Measurements from ENCODE around the gene GNB4. TPM values are rescaled to one million over a fixed set of nuclear protein-coding genes. Genes with fewer than 3 reads are reported as not detected.
A peak's percentile ranks its signal among the peaks of the same experiment; 100 is the strongest.

GNB4 gene
- total RNA-seq = 10 to 100 TPM in 5 of 8 experiments, 1 to 10 TPM in 3; 5.4 to 55.4 (median 12.8) TPM

DNA sequence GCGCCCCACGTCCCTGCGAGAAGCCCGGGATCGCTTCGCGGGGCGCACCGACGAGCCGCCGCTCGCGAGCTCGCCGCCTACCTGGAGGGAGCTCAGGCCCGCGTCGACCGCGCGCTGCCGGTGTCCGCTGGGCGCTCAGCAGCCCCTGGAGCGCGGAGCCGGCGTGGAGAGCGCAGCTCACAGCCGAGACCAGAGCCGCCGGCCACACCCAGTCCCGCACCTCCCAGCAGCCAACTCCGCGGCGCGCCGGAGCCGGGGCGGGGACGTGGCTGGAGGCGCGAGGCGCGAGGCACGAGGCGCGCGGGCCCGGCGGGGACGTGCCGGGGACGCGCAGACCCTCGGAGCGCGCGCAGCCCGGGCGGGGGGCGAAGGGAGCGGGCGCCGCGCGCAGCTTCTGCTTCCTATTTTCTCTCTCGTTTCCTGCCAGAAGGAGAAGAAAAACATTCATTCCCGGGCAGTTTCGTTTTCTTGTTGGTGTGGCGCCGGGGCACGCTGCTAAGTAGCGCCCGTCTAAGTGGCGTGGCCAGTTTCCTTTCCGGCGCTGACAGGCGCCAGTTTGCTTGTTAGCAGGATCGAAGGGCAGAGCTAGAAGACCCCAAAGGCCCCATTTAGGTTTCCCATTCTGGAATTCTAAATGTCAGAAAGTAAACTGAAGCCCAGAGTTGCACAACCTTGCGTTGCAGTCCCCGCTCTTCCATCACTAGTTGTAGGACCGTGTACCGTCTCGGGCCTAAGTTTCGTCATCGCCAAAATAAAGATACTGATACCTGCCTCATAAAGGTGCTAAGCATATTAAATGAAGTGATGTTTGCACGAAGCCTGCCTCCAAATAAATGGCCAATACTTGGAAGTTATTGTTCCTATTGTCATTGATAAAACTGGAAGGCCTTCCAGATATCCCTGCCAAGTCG, at the start of gene GNB4:
GNB4 (minus strand) TSS at position 206 of the 911 bp plus-strand sequence. CDS start 25,270 bp downstream, outside the sequence.
- peak within 1 kb of the TSS; percentile 33 to 94 for H3K27ac ChIP-seq
- H3K4me3 ChIP-seq = peak within 1 kb of the TSS; percentile 50 to 93 (median 87)
- peaks cover 4 to 7% of the 10 kb centered on the region in 2 donors for H3K4me1 ChIP-seq (replicated peaks in 1 of 2)
- in situ Hi-C loops (cut with MboI; ENCODE audit: low pct_unique_long_range_greater_than_20kb in 2 of 9, low sequenced_read_pairs in 9 of 9, unreplicated experiment in 9 of 9) = no loop called here
- ATAC-seq (replicated peaks in 6 of 8) = peak; percentile 90 to 97 (median 96)
- WGBS, 10 experiments = 0 to 43% (median 17%) methylated on average over 1 to 9 of the region's 90 CpGs; no CpG with 5 or more reads in 1 of the 10 experiments

DNA sequence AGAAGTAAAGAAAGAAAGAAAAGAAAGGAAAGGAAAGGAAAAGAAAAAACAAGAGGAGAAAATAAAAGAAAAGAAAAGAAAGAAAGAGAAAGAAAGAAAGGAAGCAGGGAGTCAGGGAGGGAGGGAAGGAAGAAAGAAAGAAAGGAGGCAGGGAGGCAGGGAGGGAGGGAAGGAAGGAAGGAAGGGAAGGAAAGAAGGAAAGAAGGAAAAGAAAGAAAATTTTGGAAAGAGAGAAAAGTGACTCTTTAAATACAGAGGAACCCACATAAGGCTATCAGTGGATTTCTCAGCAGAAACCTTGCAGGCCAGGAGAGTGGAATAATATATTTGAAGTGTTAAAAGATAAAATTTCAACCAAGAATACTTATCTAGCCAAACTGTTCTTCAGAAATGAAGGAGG, 44.2 kb upstream of the GNB4 start:
- no peak overlapping the region for H3K27ac ChIP-seq
- no peak for ATAC-seq (replicated peaks in 6 of 8)
- in situ Hi-C loops (cut with MboI; ENCODE audit: low pct_unique_long_range_greater_than_20kb in 2 of 9, low sequenced_read_pairs in 9 of 9, unreplicated experiment in 9 of 9) = no loop called here

DNA sequence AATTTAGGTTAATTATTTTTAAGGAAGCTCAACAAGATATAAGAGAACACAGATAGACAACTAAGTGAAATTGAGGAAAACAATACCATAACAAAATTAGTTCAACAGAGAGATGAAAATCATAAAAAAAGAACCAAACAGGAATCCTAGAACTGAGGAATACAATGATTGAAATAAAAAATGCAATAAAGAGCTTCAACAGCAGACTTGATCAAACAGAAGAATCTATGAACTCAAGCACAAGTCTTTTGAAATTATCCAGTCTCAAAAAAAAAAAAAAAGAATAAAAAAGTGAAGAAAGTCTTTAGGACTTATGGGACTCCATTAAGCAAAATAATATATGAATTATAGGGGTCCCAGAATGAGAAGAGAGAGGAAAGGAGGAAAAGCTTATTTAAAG, 42.0 kb upstream of the GNB4 start:
- no peaks in the 10 kb centered on the region for H3K4me1 ChIP-seq (replicated peaks in 1 of 2)
- in situ Hi-C loops (cut with MboI; ENCODE audit: low pct_unique_long_range_greater_than_20kb in 2 of 9, low sequenced_read_pairs in 9 of 9, unreplicated experiment in 9 of 9) = no loop called here

More for the DNA sequence above, 44.2 kb upstream of the GNB4 start:
- Histone ChIP-seq H3K4me1 (replicated peaks in 1 of 2) (no peaks in the 10 kb centered on the region), H3K4me3 (no peak overlapping the region)

DNA sequence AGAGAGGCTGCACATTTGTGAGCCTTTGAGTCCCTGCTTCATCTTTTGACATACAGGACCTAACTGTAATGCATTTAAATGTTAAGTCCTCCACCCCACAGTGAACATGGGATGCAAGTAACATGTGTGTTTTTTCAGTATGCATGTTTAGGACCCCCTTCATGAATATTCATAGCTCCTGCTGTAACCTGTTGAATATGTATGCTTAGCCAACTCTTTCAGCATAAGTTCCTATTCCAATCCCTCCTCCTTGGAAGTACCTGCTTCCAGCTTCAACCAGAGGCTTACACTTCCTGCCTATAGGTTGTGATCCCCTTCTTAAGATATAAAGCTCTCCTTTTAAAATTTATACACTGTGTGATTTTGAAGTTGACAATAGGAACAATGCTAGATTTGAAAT, 36.9 kb upstream of the GNB4 start:
- in situ Hi-C loops (cut with MboI; ENCODE audit: low pct_unique_long_range_greater_than_20kb in 2 of 9, low sequenced_read_pairs in 9 of 9, unreplicated experiment in 9 of 9) = no loop called here
- ATAC-seq (replicated peaks in 6 of 8) = peak in 2 of 8 experiments; percentile 27 to 93

More for the DNA sequence above, 42.0 kb upstream of the GNB4 start:
- Histone ChIP-seq H3K27ac (no peak overlapping the region), H3K4me3 (no peak overlapping the region)
- no peak for ATAC-seq (replicated peaks in 6 of 8)

DNA sequence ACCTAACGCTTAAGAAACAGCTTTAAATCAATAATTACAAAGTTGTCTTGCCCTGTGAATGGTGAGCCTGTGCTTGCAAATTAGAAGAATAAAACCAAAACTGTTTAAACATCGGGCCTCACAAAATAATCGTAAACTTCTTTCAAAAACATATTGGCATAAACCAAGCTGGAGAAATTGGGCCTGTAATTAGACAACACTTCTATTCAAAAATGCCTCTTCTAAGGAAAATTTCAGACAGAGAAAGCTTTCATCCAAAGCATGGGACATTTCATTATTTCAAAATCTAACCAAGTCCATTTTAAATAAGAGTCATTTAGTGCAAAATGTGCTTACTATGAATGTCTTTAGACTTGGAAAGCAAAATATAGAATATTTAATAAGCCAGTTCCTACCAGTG, 35.5 kb upstream of the GNB4 start:
- Histone ChIP-seq H3K27ac (no peak overlapping the region), H3K4me1 (replicated peaks in 1 of 2) (no peaks in the 10 kb centered on the region), H3K4me3 (no peak overlapping the region)
- in situ Hi-C loops (cut with MboI; ENCODE audit: low pct_unique_long_range_greater_than_20kb in 2 of 9, low sequenced_read_pairs in 9 of 9, unreplicated experiment in 9 of 9) = no loop called here
- WGBS, 10 experiments = 10 to 100% (median 77%) methylated on average over 1 to 3 of the region's 3 CpGs
- no peak for ATAC-seq (replicated peaks in 6 of 8)

More for the DNA sequence above, 36.9 kb upstream of the GNB4 start:
- no peaks in the 10 kb centered on the region for H3K4me1 ChIP-seq (replicated peaks in 1 of 2)
- no peak overlapping the region for H3K4me3 ChIP-seq
- H3K27ac ChIP-seq = no peak overlapping the region

DNA sequence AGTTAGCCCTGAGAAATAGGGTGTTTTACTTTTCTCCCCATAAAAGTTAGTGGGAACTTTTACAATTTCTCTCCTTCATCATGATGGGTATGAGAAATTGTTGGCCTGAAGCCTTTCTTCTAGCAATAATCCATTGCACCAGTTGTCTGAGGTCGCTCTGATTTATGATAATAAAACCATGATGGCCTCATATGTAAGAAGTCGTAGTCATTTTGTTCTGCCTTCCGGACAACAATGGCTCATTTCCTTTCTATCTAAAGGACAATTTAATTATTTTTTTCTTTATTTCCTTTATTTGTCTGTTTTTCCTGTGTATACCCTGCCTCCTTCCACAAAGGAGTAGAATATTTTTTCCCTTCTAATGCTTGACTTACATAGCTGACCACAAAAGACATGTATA, 31.6 kb upstream of the GNB4 start:
- in situ Hi-C loops (cut with MboI; ENCODE audit: low pct_unique_long_range_greater_than_20kb in 2 of 9, low sequenced_read_pairs in 9 of 9, unreplicated experiment in 9 of 9) = no loop called here
- WGBS, 10 experiments = 28 to 100% (median 89%) methylated on average over 1 to 3 of the region's 3 CpGs
- no peak overlapping the region for H3K4me3 ChIP-seq
- no peak for ATAC-seq (replicated peaks in 6 of 8)
- H3K4me1 ChIP-seq (replicated peaks in 1 of 2) = no peaks in the 10 kb centered on the region
- no peak overlapping the region for H3K27ac ChIP-seq

DNA sequence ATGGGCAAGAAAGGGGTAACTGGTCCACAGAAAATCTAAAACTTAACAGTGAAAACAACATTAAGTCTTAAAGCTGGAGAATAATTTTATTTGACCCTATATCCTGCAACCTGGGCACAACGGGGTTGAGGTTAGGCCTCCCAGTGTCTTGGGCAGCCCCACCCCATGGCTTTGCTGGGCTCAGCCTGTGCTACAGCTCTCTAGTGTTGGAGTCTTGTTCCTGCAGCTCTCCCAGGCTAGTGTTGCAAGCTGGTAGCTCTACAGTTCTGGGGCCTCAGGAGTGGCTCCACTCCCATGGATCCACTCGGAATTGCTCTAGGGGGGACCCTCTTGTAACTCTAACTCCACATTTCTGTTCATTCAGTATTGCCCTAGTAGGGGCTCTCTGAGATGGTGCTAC, 24.9 kb upstream of the GNB4 start:
- Histone ChIP-seq H3K4me1 (replicated peaks in 1 of 2) (no peaks in the 10 kb centered on the region), H3K27ac (no peak overlapping the region), H3K4me3 (no peak overlapping the region)
- 40 to 100% (median 78%) methylated on average over 1 to 2 of the region's 2 CpGs; no CpG with 5 or more reads in 5 of the 10 experiments for WGBS, 10 experiments
- ATAC-seq (replicated peaks in 6 of 8) = peak in 1 of 8 experiments; percentile 27
- in situ Hi-C loops (cut with MboI; ENCODE audit: low pct_unique_long_range_greater_than_20kb in 2 of 9, low sequenced_read_pairs in 9 of 9, unreplicated experiment in 9 of 9) = no loop called here

DNA sequence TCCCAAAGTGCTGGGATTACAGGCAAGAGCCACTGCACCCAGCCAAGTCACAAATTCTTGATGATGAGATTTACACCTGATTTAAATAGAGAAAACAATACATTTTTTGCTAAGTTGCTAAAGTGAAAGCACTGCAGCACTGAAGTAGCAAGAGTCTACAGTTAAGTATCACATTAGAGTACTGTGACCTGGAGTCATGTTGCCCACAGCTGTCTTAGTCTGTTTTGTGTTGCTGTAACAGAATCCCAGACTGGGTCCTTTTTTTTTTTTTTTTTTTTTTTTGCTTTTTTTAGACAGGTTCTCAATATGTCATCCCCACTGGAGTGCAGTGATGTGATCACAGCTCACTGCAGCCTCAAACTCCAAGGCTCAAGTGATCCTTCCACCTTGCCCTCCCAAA, 23.2 kb upstream of the GNB4 start:
- in situ Hi-C loops (cut with MboI; ENCODE audit: low pct_unique_long_range_greater_than_20kb in 2 of 9, low sequenced_read_pairs in 9 of 9, unreplicated experiment in 9 of 9) = no loop called here
- no peak overlapping the region for H3K27ac ChIP-seq
- ATAC-seq (replicated peaks in 6 of 8) = no peak
- no peaks in the 10 kb centered on the region for H3K4me1 ChIP-seq (replicated peaks in 1 of 2)
- no peak overlapping the region for H3K4me3 ChIP-seq

DNA sequence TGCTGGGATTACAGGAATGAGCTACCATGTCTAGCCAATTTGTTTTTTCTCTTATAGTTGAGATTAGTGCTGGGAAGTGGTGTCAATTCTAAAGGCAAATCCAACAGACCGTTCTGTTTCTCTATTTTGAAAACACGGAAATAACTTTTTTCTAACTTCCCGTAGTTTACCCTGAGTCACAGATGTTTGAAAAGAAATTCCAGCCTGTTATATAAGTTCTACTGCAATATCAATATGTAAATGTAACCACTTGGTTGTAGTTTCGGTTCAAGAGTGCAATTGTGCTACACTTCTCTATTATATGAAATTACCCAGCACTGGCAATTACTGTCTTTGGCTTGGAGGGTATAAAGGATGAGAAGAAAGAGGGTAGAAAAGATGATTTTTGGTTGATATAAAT, 22.3 kb upstream of the GNB4 start:
- no peak for ATAC-seq (replicated peaks in 6 of 8)
- in situ Hi-C loops (cut with MboI; ENCODE audit: low pct_unique_long_range_greater_than_20kb in 2 of 9, low sequenced_read_pairs in 9 of 9, unreplicated experiment in 9 of 9) = no loop called here
- 38 to 100% (median 90%) methylated on average over 2 to 4 of the region's 4 CpGs for WGBS, 10 experiments
- Histone ChIP-seq H3K27ac (no peak overlapping the region), H3K4me3 (no peak overlapping the region), H3K4me1 (replicated peaks in 1 of 2) (no peaks in the 10 kb centered on the region)

DNA sequence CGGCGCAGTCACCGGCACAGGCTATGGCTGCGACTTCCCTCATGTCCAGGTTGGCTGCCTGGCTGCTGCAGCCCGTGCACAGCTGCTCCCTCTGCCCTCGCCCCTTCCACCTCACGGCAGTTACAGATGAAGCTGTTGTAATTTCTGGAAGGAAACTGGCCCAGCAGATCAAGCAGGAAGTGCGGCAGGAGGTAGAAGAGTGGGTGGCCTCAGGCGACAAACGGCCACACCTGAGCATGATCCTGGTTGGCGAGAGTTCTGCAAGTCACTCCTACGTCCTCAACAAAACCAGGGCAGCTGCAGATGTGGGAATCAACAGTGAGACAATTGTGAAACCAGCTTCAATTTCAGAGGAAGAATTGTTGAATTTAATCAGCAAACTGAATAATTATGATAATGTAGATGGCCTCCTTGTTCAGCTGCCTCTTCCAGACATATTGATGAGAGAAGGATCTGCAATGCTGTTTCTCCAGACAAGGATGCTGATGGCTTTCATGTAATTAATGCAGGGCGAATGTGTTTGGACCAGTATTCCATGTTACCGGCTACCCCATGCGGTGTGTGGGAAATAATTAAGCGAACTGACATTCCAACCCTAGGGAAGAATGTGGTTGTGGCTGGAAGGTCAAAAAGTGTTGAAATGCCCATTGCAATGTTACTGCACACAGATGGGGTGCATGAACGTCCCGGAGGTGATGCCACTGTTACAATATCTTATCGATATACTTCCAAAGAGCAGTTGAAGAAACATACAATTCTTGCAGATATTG, 13.2 kb upstream of the GNB4 start:
- ATAC-seq (replicated peaks in 6 of 8) = peak in 3 of 8 experiments; percentile 35 to 67 (median 59)
- no peaks in the 10 kb centered on the region for H3K4me1 ChIP-seq (replicated peaks in 1 of 2)
- no peak overlapping the region for H3K4me3 ChIP-seq
- no peak overlapping the region for H3K27ac ChIP-seq
- WGBS, 10 experiments = 41 to 100% (median 89%) methylated on average over 2 to 14 of the region's 19 CpGs
- in situ Hi-C loops (cut with MboI; ENCODE audit: low pct_unique_long_range_greater_than_20kb in 2 of 9, low sequenced_read_pairs in 9 of 9, unreplicated experiment in 9 of 9) = no loop called here

DNA sequence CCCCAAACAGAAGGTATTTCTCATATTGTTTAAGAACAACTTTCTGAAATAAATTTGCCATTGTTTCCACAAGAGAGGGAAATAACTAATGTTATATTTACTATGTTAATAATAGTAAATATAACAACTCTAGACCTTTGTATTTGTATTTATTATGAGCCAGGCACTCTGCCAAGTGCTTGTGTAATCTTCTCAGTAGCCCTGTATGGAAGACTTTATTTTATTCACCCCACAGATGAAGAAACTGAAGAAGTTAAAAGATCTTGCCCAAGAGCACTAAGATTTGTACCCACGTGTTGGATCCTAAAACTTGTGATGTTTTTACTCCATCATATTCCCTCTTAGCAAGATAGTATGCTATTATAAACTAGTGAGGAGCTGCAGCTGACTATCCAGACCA, 12.0 kb upstream of the GNB4 start:
- Histone ChIP-seq H3K27ac (no peak overlapping the region), H3K4me1 (replicated peaks in 1 of 2) (no peaks in the 10 kb centered on the region), H3K4me3 (no peak overlapping the region)
- WGBS, 10 experiments = 0 to 89% (median 53%) methylated on average over 1 of the region's 1 CpG; no CpG with 5 or more reads in 2 of the 10 experiments
- ATAC-seq (replicated peaks in 6 of 8) = no peak
- in situ Hi-C loops (cut with MboI; ENCODE audit: low pct_unique_long_range_greater_than_20kb in 2 of 9, low sequenced_read_pairs in 9 of 9, unreplicated experiment in 9 of 9) = no loop called here

DNA sequence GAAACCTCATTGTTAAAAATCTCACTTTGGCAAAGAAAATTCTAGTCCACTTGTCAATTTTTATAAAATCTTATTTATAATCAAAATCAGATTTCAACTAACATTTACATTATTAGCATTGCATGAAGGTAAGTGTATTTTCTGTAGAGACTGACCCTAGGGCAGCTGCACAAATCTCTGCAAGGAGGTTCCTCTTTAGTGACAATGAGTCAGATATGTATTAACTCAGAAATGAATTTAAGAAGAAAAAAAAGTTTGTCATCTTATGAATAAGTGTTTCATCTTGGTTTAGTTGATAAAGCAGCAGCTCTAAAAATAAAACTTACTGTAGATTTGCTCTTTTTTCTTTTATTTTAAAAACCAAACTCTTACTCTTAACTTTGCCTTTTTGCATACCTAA, 9.0 kb upstream of the GNB4 start:
- no peak overlapping the region for H3K4me3 ChIP-seq
- ATAC-seq (replicated peaks in 6 of 8) = no peak
- in situ Hi-C loops (cut with MboI; ENCODE audit: low pct_unique_long_range_greater_than_20kb in 2 of 9, low sequenced_read_pairs in 9 of 9, unreplicated experiment in 9 of 9) = no loop called here
- no peak overlapping the region for H3K27ac ChIP-seq
- H3K4me1 ChIP-seq (replicated peaks in 1 of 2) = no peaks in the 10 kb centered on the region

DNA sequence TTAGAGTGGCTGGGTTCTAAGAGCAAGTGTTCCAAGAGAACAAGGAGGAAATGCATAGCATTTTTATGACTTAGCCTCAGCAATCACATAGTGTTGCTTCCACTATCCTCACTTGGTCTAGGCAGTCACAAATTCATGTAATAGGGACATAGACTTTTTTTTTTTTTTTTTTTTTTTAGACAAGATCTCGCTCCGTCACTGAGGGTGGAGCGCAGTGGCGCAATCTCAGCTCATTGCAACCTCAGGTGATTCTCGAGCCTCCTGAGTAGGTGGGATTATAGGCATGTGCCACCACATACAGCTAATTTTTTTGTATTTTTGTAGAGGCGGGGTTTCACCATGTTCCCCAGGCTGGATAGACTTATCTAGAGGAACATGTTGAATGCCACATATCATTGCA, 4.7 kb upstream of the GNB4 start:
- in situ Hi-C loops (cut with MboI; ENCODE audit: low pct_unique_long_range_greater_than_20kb in 2 of 9, low sequenced_read_pairs in 9 of 9, unreplicated experiment in 9 of 9) = no loop called here
- no peak overlapping the region for H3K27ac ChIP-seq
- peaks cover 3 to 4% of the 10 kb centered on the region in 2 donors for H3K4me1 ChIP-seq (replicated peaks in 1 of 2)
- H3K4me3 ChIP-seq = no peak overlapping the region
- 80 to 100% (median 90%) methylated on average over 1 to 6 of the region's 6 CpGs; no CpG with 5 or more reads in 3 of the 10 experiments for WGBS, 10 experiments
- ATAC-seq (replicated peaks in 6 of 8) = no peak

Measured in motor neuron (in vitro differentiated cells).